GM18867 (cell line): ENCODE measurements around the gene RFESD.

Source experiments
- ATAC-seq: cut with Tn5 transposase; IDR thresholded peaks from one replicate; pipeline ENCODE4 v1.9.1; 2021; ENCODE audit warnings: mild to moderate bottlenecking, moderate library complexity; ENCODE audit not compliant: unreplicated experiment

The RFESD gene

GRCh38 chr5:95660060-95660459 lies 13.5 kb downstream of the RFESD start:
- no peak for ATAC-seq

GRCh38 chr5:95662946-95663345 lies 16.4 kb downstream of the RFESD start:
- ATAC-seq: no peak

- no peak for ATAC-seq
These were observed 17.7 kb downstream of the RFESD start for GRCh38 chr5:95664204-95664786.

- ATAC-seq: no peak
These were observed 20.6 kb downstream of the RFESD start for GRCh38 chr5:95667061-95667618.

GRCh38 chr5:95667678-95668077 lies 21.1 kb downstream of the RFESD start:
- ATAC-seq: no peak

- no peak for ATAC-seq
These were observed 21.6 kb downstream of the RFESD start for GRCh38 chr5:95668216-95668615.

GRCh38 chr5:95668728-95669127 lies 22.2 kb downstream of the RFESD start:
- ATAC-seq: no peak

- ATAC-seq: no peak
These were observed 23.0 kb downstream of the RFESD start for GRCh38 chr5:95669540-95669939.

- ATAC-seq: no peak
These were observed 23.4 kb downstream of the RFESD start for GRCh38 chr5:95669985-95670384.

GRCh38 chr5:95670568-95670967 lies 24.0 kb downstream of the RFESD start:
- no peak for ATAC-seq

- ATAC-seq: no peak
These were observed 25.2 kb downstream of the RFESD start for GRCh38 chr5:95671826-95672225.

- no peak for ATAC-seq
These were observed 26.1 kb downstream of the RFESD start for GRCh38 chr5:95672641-95673040.

- no peak for ATAC-seq
These were observed 26.5 kb downstream of the RFESD start for GRCh38 chr5:95673081-95673480.

- ATAC-seq: no peak
These were observed 36.3 kb downstream of the RFESD start, which contains the start of gene SPATA9 for GRCh38 chr5:95682891-95683290. Gene SPATA9, minus strand, starts transcription at chr5:95682991. Its CDS starts 137 bp downstream, at chr5:95682854.

GRCh38 chr5:95684361-95684760 lies 37.8 kb downstream of the RFESD start:
- ATAC-seq: no peak

- ATAC-seq: no peak
These were observed 40.1 kb downstream of the RFESD start for GRCh38 chr5:95686651-95687050.

- ATAC-seq: no peak
These were observed 43.1 kb downstream of the RFESD start for GRCh38 chr5:95689680-95690079.

GRCh38 chr5:95690333-95690732 lies 43.8 kb downstream of the RFESD start:
- no peak for ATAC-seq

GRCh38 chr5:95697781-95698681 lies 51.5 kb downstream of the RFESD start:
- no peak for ATAC-seq

GRCh38 chr5:95699337-95699736 lies 52.8 kb downstream of the RFESD start:
- ATAC-seq: no peak

GRCh38 chr5:95701074-95701473 lies 54.5 kb downstream of the RFESD start:
- no peak for ATAC-seq

GRCh38 chr5:95704150-95704549 lies 57.6 kb downstream of the RFESD start:
- ATAC-seq: no peak
